Adrenal gland (tissue), 5 donors: ENCODE measurements around the gene SLC25A51.

Experiments used
- POLR2A ChIP-seq, 2 donors: fragments of 450-650 bp; IDR thresholded peaks; one replicate each; pipeline ENCODE4 v1.6.1; 2017; ENCODE audit warnings: antibody characterized with exemption in 2 of 2, mild to moderate bottlenecking in 2 of 2, moderate library complexity in 1 of 2
- TF ChIP-seq, protein P1 (sequence below), 6 experiments: fragments of 450-650 bp in 4 of 6; fragments of 200-600 bp in 2 of 6; sonication (generic) in 1 of 6; IDR thresholded peaks; 1 replicate in 5 of 6; 2 replicates in 1 of 6; pipeline versions ENCODE4 v1.5.1 to v1.8.0; 2016 to 2021; ENCODE audit warnings: antibody characterized with exemption in 6 of 6, mild to moderate bottlenecking in 2 of 6, moderate library complexity in 1 of 6
- donor health status: DM: no; HTN: no; CAD: no.

- TF ChIP-seq, protein P1, sequence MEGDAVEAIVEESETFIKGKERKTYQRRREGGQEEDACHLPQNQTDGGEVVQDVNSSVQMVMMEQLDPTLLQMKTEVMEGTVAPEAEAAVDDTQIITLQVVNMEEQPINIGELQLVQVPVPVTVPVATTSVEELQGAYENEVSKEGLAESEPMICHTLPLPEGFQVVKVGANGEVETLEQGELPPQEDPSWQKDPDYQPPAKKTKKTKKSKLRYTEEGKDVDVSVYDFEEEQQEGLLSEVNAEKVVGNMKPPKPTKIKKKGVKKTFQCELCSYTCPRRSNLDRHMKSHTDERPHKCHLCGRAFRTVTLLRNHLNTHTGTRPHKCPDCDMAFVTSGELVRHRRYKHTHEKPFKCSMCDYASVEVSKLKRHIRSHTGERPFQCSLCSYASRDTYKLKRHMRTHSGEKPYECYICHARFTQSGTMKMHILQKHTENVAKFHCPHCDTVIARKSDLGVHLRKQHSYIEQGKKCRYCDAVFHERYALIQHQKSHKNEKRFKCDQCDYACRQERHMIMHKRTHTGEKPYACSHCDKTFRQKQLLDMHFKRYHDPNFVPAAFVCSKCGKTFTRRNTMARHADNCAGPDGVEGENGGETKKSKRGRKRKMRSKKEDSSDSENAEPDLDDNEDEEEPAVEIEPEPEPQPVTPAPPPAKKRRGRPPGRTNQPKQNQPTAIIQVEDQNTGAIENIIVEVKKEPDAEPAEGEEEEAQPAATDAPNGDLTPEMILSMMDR (IDR thresholded peaks at IDR 0.05) = no peak
- no peak for TF ChIP-seq POLR2A (IDR thresholded peaks at IDR 0.05)
Observed at GRCh38 chr9:37924538-37924937, 20.6 kb upstream of the SLC25A51 start.
